GM12874 (cell line): Measurements from ENCODE around the gene ADORA1.

Experiments
- CTCF ChIP-seq: IDR thresholded peaks from 2 replicates; pipeline ENCODE4 v1.5.1; 2011; ENCODE audit warnings: low read depth, mild to moderate bottlenecking, control low read depth, low read length, moderate library complexity; ENCODE audit not compliant: insufficient read depth

Gene ADORA1

GRCh38 chr1:203159844-203160243 is 32.3 kb downstream of the ADORA1 start:
- no peak for TF ChIP-seq CTCF

- TF ChIP-seq CTCF, result no peak
Observed at GRCh38 chr1:203161175-203161574, 33.6 kb downstream of the ADORA1 start.

GRCh38 chr1:203161703-203162102 is 34.2 kb downstream of the ADORA1 start:
- TF ChIP-seq CTCF, result no peak

- no peak for TF ChIP-seq CTCF
Observed at GRCh38 chr1:203162403-203162802, 34.9 kb downstream of the ADORA1 start.

- TF ChIP-seq CTCF, result no peak
Observed at GRCh38 chr1:203163891-203164635, 36.5 kb downstream of the ADORA1 start.

GRCh38 chr1:203165101-203165799 is 37.7 kb downstream of the ADORA1 start:
- no peak for TF ChIP-seq CTCF

- no peak for TF ChIP-seq CTCF
Observed at GRCh38 chr1:203165800-203166161, 38.3 kb downstream of the ADORA1 start.
